Skin epidermis (tissue), 12 donors: ENCODE data around the gene RGS9.
A peak's percentile ranks its signal among the peaks of the same experiment; 100 is the strongest.

Source experiments
- H3K27ac ChIP-seq, 21 experiments: fragments of 200-600 bp; sonication (generic) in 11 of 21; one replicate each; pipeline ENCODE4 v1.5.0; 2020; ENCODE audit warnings: mild to moderate bottlenecking in 3 of 21, inconsistent platforms in 2 of 21, moderate library complexity in 2 of 21
- H3K4me3 ChIP-seq, 7 experiments: fragments of 200-600 bp; sonication (generic) in 2 of 7; one replicate each; pipeline ENCODE4 v1.5.0; 2020; ENCODE audit warnings: inconsistent platforms in 2 of 7, mild to moderate bottlenecking in 2 of 7, moderate library complexity in 1 of 7

RGS9 gene

GRCh38 chr17:65231086-65231485, 93.9 kb downstream of the RGS9 start:
- Histone ChIP-seq H3K4me3 (no peak overlapping the region), H3K27ac (no peak overlapping the region)

DNA sequence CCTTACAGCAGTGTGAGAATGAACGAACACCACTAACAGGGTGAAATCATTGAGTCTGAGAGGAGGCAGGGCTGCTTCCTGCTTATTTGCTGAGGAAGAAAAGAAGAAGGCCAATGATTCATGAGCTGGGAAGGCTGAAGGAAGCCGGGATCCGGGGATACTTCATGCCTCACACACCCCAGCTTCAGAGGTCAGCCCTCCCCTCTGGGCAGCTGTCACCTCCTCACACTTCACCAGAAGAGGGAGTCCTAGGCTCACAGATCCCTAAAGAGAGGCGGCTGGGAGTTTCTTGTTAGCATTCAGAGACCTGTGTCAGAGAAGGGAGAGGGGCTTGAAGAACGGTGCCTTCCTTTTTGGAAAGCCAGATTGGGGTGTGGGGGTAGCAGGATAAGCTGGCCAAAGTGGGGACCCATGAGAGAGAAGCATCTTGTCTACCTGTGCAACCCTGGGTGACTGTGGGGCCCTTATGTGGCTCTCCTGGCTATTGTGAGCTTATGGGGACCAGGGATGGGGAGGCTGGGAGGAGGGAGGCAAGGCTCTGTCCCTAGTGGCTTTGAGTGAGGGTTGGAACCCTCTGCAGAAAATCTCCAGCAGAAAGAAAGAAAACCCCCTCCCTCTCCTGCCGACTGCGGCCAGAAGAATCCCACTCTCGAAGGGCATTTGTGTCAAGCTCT, 94.6 kb downstream of the RGS9 start:
- H3K27ac ChIP-seq: no peak overlapping the region
- no peak overlapping the region for H3K4me3 ChIP-seq

GRCh38 chr17:65235284-65235683, 98.1 kb downstream of the RGS9 start:
- H3K27ac ChIP-seq: no peak overlapping the region

GRCh38 chr17:65236321-65236720, 99.2 kb downstream of the RGS9 start:
- no peak overlapping the region for H3K27ac ChIP-seq
- H3K4me3 ChIP-seq: no peak overlapping the region

More at GRCh38 chr17:65235284-65235683, 98.1 kb downstream of the RGS9 start:
- no peak overlapping the region for H3K4me3 ChIP-seq

DNA sequence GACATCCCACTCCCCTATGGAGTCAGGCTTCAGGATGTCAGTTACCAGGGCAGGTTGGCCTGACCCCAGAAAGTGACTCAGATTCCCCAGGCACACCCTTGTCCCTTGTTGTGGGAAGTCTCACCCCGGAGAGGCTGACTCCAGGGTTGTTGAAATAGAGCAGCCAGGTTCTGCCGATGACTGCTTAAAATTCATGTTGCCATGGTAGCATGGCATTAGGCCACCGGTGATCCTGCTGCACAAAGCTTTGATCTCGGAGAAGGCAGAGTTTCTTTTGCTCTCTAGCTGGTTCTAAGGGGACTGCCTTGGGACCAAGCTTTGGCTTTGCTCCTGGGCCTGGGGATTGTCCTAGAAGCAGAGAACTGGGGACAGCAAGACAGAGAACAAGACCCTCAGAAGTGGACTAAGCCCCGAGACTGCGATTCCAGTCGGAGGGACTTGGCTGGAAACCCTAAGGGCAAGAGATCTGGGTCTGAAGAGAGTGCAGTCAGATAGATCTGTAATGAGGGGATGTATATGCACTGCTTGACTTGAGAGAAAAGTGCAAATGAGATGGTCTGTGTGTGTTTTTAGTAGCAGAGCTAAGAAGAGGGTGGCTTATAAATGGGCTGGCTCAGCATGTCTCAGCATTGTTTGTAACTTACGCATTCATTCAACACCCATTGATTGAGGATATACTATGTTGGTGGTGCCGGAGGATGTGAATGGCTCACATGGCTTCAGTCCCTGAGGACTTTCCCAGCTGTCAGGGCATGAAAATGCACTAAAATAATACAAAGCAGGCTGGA, 106.9 kb downstream of the RGS9 start:
- Histone ChIP-seq H3K27ac (peak overlapping the region in 1 of 21 experiments; percentile 15), H3K4me3 (no peak overlapping the region)

DNA sequence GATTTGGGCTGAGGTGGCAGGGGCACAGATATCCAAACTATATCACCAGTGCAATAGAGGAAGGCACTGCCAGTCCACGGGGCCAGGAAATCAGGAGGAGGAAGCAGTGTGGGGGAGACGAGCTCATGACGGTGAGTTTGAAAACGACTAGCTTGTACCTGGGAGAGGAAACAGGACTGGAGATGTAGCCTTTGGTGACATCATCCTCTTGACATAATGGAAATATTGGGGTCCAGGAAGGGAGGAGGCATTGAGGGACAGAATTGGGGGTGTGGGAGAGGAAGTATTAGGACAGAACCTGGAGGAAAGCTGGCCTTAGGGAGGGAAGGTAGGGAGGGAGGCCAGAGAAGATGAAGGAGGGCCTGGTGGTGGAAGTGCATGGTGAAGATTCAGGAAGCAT, 109.1 kb downstream of the RGS9 start:
- H3K4me3 ChIP-seq: no peak overlapping the region
- H3K27ac ChIP-seq: no peak overlapping the region

DNA sequence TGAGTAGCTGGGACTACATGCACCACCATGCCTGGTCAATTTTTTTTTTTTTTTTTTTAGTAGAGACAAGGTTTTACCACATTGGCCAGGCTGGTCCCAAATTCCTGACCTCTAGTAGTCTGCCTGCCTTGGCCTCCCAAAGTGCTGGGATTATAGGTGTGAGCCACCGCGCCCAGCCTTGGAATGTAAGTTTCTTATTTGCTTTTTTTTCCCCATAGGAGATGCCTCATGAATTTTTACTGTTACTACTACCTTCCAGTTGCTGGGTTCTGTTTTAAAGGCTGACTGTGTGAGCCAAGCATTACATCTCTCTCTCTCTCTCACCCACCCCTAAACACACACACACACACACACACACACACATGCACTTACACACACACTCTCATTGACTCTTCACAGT, 112.6 kb downstream of the RGS9 start:
- Histone ChIP-seq H3K27ac (no peak overlapping the region), H3K4me3 (no peak overlapping the region)

DNA sequence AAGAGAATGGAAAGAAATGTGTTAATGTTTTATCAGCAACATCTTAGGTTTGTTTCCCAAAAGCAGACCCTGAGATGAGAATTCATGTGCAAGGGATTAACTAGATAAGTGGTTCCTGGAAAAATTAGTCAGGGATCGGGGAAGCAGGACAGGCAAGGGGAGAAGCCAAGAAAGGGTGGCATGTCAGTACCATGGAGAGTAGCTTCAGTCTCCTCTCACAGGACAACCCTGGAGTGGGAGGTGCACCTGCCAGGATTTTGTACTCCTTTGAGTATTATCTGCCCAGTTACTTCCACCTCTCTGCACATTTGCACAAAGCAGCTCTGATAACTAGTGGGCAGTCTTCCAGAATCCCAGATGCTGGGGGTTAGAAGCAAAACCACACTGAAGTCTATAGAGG, 117.0 kb downstream of the RGS9 start:
- Histone ChIP-seq H3K4me3 (no peak overlapping the region), H3K27ac (no peak overlapping the region)

DNA sequence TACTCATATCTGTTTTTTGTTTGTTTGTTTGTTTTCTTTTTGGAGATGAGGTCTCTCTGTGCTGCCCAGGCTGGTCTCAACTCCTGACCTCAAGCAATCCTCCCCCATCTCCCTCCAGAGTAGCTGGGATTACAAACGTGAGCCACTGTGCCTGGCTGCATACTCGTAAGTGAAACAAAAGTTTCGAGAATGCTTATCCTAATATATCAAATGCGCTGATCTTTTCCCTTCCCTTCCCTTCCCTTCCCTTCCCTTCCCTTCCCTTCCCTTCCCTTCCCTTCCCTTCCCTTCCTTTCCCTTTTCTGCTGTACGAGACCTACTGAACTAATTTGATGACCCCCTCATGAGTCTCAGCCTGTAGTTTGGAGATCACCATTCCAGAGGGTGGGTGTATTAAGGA, 122.1 kb downstream of the RGS9 start:
- no peak overlapping the region for H3K27ac ChIP-seq
- H3K4me3 ChIP-seq: no peak overlapping the region

GRCh38 chr17:65259696-65260485, 122.7 kb downstream of the RGS9 start:
- Histone ChIP-seq H3K27ac (no peak overlapping the region), H3K4me3 (no peak overlapping the region)

DNA sequence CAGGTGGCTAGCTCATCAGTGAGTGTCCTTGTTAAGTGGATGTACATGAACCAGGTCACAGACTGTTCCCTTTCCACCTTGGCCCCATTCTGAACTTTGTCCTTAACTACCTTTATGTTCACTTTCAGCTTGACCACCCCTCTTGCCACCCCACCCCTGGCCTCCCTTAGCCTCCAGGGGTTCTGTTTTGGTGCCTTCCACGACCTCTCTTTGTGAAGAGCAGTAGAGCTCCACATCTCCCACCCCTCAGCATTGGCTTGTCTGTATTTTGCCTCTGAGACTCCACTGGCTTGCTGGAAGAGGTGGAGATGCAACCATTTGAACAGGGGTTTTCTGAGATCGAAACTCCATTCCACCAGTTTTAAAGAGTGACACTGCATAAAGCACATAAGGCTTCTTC, 123.5 kb downstream of the RGS9 start:
- no peak overlapping the region for H3K27ac ChIP-seq
- no peak overlapping the region for H3K4me3 ChIP-seq

GRCh38 chr17:65261152-65261551, 124.0 kb downstream of the RGS9 start:
- no peak overlapping the region for H3K4me3 ChIP-seq

DNA sequence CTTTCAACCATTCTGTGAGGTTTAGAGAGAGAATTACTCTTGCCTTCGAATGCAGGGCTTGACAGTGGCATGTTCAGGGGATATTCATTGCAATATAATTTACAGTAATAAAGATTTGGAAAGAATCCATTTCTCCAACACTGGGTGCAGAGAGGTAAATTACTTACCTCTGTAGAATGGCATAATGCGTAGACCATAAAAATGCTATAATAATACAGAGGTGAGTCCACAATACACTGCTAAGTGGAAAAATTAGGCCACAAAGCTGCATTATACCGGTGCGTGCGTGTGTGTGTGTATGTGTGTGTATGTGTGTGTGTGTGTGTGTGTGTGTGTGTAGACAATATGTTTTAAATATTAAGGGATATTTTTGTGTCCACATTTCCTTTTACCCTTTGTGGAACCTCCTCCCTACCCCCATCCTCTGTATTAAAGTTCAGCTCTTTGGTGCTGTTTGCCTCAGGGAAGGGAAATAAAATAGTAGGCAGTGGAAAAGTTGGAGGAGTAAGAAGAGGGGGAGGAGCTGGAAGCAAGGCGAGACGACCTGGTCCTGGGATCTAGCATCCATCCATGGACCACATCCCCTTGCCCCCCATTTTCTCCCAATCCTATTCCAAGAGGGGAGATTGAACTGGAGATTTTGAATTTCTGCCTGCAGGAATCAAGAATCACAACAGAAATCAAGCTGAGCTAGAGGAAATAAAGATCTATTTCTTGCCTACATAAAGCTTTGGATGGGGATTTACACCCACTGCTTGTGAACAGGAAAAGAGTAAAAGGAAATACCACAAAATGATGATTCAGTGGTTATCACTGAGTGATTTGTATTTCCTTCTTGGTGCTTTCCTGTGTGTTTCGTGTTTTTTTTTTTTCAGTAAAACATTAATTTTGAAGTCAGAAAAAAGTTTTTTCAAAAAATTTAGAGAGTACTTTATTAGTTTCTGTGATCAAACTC, 124.8 kb downstream of the RGS9 start:
- no peak overlapping the region for H3K27ac ChIP-seq
- no peak overlapping the region for H3K4me3 ChIP-seq

More at GRCh38 chr17:65261152-65261551, 124.0 kb downstream of the RGS9 start:
- H3K27ac ChIP-seq: no peak overlapping the region

DNA sequence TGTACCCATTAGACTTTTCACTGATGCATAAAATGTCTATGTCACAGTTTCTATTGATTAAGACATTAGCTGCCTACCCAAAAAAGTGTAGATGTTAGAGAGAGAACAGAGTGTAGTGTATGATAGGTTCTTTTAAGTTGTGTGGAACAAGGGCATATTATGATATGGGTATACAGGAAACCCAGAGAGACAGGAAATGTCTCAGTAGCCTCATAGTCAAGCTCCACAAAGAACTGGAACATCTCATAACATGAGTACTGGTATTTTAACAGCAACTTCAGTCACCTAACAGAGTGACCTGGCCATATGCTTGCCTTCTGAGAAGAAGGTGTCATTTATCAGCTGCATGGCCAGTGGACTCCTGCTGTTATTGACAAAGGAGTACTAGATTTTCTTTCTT, 128.1 kb downstream of the RGS9 start:
- Histone ChIP-seq H3K4me3 (no peak overlapping the region), H3K27ac (no peak overlapping the region)

DNA sequence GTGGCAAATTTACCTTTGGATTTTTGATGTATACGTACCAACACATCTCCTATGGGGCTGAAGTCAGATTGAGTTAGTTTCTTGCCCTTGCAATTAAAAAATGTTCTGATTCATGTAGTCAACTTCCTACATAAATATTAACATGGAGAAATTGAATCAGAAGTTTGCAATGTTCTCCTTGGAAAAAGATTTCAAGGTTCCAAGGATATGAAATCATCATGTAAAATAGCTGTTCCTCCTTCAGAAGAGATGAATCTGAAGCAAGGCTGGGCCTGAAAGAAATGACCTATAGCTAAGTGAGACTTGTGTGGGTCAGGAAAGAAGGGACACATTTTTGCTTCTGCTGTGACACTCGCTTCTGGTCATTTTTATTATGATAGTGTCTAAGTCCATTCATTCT, 131.7 kb downstream of the RGS9 start:
- no peak overlapping the region for H3K27ac ChIP-seq
- no peak overlapping the region for H3K4me3 ChIP-seq

- Histone ChIP-seq H3K27ac (no peak overlapping the region), H3K4me3 (no peak overlapping the region)
Observed at GRCh38 chr17:65270499-65271253, 133.5 kb downstream of the RGS9 start.

DNA sequence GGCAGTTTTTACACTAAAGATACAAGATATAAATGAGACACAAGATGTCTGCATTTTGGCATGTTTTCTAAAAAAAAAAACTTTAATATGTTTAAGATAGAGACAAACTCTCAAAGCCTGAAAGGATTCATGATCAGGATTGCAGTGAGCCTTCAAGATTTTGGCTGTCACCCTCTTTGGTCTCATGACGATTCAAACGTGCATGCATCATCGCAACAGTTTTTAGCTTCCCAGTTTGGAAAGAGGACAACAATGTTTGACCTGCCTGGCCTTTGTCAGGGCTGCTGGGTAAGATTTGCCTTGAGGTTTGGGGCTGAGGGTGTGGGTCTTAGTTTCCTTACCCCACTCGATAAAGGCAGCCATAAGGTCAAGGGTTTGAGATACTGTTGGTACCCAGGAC, 134.1 kb downstream of the RGS9 start:
- Histone ChIP-seq H3K4me3 (no peak overlapping the region), H3K27ac (no peak overlapping the region)
